ENCODE data around the gene PPFIA2.

Gene PPFIA2

GRCh38 chr12:81208187-81208911, 550.8 kb downstream of the PPFIA2 start:
- no peaks in the 10 kb centered on the region for H3K36me3 ChIP-seq (ENCODE audit: insufficient read depth, low read length)
- no peaks in the 10 kb centered on the region for H3K9me2 ChIP-seq (ENCODE audit: low read depth, low read length)
- H3K9me3 ChIP-seq (ENCODE audit: low read length): no peaks in the 10 kb centered on the region
- no peaks in the 10 kb centered on the region for H3K27me3 ChIP-seq (ENCODE audit: insufficient read depth, low read length)
- H3K27ac ChIP-seq (ENCODE audit: low read depth, low read length, poor library complexity, severe bottlenecking): no peak overlapping the region
- H3F3A ChIP-seq (ENCODE audit: insufficient read depth, low read length): no peaks in the 10 kb centered on the region
- no peaks in the 10 kb centered on the region for H4K20me1 ChIP-seq (ENCODE audit: insufficient read depth, low read length)
- no peak overlapping the region for H3K4me2 ChIP-seq (ENCODE audit: low read length)
- no peaks in the 10 kb centered on the region for H3K79me2 ChIP-seq (ENCODE audit: insufficient read depth, low read length)
- no peak overlapping the region for H2AFZ ChIP-seq (ENCODE audit: low read length)
- H3K4me3 ChIP-seq (ENCODE audit: low read depth, low read length, poor library complexity, severe bottlenecking): no peak overlapping the region
- no peak overlapping the region for H3K9ac ChIP-seq (ENCODE audit: low read length)
- no peaks in the 10 kb centered on the region for H3K4me1 ChIP-seq (ENCODE audit: insufficient read depth, low read length, severe bottlenecking)
- TF ChIP-seq CTCF (IDR thresholded peaks at IDR 0.05; ENCODE audit: low read length) (no peak), EZH2 (IDR thresholded peaks at IDR 0.05; ENCODE audit: borderline replicate concordance, low read length) (no peak)
